Fibroblast of peridontal ligament (primary cell): Measurements from ENCODE around the gene BAD.
A peak's percentile ranks its signal among the peaks of the same experiment; 100 is the strongest.

ENCODE experiments used
- DNase-seq: peaks from one replicate; pipeline ENCODE4 v3.0.0-alpha.2; 2010; ENCODE audit errors: extremely low read depth

BAD gene

GRCh38 chr11:64275841-64276240 lies 8.6 kb downstream of the BAD start:
- no peak for DNase-seq

GRCh38 chr11:64275031-64275800 lies 9.2 kb downstream of the BAD start:
- DNase-seq, result no peak

DNA sequence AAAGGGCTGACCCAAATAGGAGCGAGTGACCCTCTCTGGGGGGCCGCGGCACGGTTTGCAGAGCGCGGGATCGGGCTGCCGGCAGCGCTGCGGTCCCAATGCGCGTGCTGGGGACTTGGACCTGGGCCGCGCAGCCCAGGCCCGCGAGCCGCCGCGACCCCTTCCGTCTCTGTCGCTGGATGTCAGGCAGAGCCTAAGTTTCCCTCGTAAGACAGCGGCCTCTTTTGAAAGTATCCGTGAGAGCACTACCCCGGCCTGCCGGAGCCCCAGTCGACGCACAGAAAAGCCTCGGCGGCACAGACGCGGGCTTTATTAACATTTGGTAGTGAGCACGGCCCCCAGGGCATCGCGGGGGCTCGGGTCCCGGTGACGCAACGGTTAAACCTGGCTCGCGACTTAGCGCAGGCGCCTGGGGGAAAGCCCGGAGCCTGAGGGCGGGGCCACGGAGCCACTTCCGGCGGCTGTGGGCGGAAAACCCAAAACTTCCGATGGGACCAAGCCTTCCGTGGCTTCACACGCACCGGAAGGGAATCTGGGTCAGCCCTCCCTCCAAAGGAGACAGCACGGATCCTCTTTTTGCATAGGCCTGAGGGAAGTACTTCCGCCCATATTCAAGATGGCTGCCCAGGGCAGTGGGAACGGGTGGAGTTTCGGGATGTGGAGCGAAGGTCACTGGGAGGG lies 14.8 kb downstream of the BAD start:
- peak; percentile 100 for DNase-seq

DNA sequence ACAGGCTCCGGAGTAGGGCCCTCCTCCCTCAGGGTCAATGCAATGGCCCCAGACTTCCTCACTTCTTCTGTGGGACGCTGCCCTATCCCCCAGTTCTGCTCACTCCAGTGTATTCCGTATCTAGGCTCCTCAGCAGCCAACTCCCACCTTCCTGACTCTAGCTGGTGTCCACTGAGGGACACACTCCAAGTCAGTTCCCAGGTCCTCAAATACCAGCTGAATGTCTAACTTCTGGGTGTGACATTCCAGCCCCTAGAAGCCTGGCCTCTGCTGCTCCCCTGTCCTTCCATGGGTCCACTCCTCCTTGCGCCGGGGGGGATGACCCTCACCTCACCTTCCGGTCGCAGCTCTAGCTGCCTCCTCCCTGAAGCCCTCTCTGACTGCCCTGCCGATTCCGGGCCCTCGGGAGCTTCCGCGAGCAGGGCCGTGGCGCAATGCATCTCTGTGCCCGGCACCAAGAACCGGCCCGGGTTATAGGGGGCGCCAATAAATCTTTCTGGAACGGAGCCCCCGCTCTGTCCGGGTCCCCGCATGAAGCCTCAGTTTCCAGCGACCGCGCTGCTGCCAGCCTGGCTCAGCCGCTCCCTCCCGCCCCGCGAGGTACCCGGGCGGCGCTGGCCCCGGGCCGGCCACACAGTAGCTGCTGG lies 15.4 kb downstream of the BAD start:
- DNase-seq, result peak; percentile 31

GRCh38 chr11:64268025-64268892 lies 16.2 kb downstream of the BAD start:
- DNase-seq, result peak; percentile 41

DNA sequence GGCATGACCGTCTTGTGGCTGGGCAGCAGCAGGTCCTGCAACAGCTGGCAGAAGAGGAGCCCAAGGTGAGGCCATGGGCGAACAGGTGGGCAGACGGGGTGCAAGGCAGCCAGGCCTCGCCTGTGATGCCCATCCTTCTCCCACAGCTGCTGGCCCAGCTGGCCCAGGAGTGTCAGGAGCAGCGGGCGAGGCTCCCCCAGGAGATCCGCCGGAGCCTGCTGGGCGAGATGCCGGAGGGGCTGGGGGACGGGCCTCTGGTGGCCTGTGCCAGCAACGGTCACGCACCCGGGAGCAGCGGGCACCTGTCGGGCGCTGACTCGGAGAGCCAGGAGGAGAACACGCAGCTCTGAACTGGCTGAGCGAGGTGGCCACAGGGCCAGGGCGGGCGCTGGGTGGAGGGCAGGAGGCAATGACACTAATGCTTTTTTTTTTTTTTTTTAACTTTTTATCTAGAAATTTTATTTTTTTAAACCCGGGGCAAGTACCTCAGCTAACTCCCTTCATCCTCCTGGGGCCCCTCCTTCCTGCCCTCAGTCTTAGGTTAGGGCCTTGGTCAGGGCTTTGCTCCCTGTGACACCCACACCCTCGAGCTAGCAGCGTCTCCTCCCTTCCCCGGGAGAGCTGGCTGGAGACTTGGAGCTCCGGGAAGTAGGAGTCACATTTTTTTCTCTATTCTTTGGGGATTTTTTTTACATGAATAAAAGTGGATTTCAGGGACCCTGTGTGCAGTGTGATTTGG lies 17.1 kb downstream of the BAD start:
- DNase-seq, result no peak

DNA sequence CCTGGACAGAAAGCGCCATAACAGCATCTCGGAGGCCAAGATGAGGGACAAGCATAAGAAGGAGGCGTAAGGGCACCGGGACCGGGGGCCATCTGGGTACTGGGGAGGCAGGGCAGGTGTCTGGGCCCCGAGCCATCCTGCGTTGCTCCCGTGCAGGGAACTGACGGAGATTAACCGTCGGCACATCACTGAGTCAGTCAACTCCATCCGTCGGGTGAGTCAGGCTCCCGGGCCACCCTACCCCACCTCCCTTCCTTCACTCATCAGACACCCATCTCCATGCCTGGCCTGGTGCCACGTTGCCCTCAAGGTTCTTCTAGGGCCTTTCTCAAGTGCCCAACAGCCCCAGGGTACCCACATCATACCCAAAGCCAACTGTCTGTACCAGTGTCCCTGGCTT lies 18.1 kb downstream of the BAD start:
- no peak for DNase-seq

DNA sequence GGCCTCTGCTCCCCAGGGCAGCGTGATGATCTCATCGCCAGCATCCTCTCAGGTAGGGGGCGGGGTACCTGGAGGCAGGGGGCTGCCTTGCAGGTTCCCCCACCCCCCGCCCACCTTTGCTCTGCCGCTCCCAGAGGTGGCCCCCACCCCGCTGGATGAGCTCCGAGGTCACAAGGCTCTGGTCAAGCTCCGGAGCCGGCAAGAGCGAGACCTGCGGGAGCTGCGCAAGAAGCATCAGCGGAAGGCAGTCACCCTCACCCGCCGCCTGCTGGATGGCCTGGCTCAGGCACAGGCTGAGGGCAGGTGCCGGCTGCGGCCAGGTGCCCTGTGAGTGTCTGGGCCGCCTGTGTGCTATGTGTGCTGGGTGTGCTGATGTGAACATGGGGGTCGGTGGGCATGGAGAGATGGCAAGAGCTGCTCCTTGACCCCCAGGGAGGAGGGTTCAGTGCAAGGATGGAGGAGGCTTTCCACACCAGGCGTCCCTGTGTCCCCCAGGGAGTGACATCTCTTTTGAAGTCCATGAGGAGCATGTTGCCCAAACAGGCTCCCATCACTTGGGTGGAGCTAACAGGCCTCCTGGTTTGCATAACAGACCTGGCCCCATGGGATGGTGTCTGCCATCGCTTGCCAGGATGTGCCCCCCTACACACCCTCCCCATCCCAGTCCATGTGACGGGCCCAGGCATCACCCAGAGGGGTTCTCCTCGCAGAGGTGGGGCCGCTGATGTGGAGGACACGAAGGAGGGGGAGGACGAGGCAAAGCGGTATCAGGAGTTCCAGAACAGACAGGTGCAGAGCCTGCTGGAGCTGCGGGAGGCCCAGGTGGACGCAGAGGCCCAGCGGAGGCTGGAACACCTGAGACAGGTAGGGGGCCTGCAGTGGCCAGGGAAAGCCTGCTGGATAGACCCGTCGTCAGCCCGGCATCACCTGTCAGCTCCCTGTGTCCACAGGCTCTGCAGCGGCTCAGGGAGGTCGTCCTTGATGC lies 19.0 kb downstream of the BAD start:
- no peak for DNase-seq

GRCh38 chr11:64264371-64264852 lies 20.1 kb downstream of the BAD start:
- DNase-seq, result no peak

- DNase-seq, result no peak
Measured at GRCh38 chr11:64263947-64264317, 20.5 kb downstream of the BAD start.

DNA sequence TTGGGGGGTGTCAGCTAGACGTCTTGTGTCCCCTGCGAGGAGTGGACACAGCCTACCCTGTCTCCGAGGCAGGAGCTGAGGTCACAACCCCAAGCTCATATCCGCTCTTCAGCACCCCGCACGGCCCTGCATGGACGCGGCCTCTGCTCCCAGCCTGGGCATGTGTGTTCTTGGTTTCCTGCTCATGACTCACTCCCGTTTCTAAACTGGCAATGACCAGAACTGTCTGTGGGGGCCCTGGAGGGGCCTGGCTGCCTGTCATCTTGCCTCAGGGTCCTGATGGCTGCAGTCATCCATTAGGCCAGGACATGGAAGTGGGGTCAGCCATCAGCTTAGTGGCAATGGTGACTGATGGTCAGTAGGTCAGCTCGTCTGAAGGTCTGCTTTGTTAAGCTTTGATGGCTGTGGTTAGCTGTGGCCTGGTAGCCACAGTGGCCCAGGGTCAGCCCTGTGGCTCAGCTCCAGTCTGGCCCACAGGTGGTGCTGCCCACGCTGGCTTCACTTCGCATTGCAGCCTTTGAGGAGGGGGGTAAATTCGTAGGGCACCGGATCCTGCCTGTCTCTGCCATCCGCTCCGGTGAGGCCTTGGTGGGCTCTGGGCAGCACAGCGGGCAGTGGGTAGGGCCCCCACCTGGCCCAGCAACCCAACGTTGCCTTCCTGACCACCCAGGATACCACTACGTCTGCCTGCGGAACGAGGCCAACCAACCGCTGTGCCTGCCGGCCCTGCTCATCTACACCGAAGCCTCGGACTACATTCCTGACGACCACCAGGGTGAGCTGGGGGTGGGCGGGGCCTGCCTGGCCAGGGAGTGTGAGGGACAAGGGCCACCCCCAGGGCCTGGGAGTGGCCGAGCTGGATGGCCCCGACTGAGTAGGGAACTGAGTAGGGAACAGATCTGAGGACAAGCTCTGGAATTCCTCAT lies 21.2 kb downstream of the BAD start:
- DNase-seq, result no peak

DNA sequence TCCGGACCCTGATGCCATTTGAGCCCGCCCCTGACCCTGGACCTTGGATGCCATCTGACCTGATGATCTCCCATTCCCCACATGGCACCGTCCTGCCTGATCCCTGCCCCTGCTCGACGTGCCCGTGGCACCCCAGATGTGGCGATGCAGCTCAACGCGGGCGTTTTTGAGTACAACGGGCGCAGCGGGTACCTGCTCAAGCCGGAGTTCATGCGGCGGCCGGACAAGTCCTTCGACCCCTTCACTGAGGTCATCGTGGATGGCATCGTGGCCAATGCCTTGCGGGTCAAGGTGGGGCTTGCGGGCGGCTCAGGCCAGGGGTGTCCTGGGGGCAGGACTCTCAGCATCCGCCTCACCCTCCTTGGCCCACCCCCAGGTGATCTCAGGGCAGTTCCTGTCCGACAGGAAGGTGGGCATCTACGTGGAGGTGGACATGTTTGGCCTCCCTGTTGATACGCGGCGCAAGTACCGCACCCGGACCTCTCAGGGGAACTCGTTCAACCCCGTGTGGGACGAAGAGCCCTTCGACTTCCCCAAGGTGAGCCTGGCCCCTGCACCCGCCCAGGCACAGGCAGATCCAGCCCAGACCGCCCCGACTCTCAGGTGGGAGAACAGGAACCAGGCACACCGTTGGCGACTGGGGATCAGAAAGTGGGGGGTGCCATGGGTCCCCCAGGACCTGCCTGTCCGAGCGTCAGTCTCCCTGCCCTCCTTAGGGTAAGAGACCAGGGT lies 22.0 kb downstream of the BAD start:
- no peak for DNase-seq

- no peak for DNase-seq
Measured at GRCh38 chr11:64261556-64262080, 22.8 kb downstream of the BAD start.

DNA sequence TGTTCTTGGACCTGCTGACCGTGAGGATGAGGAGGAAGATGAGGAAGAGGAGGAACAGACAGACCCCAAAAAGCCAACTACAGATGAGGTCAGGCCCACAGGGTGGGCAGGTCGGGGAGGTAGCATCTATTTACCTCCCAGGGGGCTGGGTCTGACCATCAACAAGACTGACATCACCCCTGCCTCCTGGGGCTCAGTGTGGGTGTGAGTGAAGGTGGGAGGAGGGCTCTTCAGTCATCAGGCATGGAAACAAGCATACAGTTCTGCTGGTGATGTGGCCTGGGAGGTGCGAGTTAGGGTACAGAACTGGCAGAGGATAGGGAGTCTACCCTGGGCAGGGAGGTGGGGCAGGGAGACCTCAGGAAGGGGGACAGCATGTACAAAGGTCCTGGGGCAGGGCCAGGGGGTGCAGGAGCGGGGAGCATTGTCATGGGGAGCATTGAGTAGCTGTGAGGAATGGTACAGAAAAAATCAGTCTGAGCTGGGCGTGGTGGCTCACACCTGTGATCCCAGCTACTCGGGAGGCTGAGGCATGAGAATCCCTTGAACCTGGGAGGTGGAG lies 24.2 kb downstream of the BAD start:
- DNase-seq, result no peak

DNA sequence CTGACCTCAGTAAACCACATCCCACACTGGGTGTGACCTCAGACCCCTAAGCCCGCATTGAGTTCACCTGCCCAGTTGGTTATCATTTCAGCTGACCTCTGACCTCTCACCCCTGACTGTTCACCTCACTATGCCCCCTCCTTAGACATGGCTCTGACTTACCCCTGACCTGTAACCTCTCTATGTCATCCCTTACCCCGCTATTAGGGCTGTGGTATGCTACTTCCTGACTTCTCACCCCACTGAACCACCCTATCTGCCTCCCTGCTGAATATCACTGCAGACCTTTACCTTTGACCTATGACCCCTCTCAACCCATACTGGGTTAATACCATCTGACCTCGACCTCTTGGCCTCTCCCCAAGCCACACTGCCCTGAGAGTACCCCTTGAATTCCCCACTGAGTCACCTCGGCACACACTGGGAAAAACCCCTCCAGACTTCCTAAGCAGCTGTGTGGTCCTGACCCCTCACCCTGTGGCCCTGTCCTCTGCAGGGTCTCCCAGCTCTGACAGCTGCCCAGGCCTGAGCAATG lies 24.9 kb downstream of the BAD start:
- no peak for DNase-seq

GRCh38 chr11:64258946-64259532 lies 25.4 kb downstream of the BAD start:
- DNase-seq, result no peak

DNA sequence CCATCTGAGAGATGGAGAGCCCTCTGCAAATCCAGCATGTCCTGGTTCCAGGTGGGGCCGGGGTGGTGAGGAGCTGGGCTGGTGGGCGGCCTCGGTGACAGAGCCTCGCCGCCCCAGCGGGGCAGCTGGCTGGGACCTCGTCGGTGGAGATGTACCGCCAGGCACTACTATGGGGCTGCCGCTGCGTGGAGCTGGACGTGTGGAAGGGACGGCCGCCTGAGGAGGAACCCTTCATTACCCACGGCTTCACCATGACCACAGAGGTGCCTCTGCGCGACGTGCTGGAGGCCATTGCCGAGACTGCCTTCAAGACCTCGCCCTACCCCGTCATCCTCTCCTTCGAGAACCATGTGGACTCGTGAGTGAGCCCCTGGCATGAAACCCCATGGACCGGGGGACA lies 26.1 kb downstream of the BAD start:
- DNase-seq, result no peak
